Ishikawa (cell line): ENCODE measurements around the gene SLC6A1.

Experiments
- CEBPB ChIP-seq: IDR thresholded peaks from 2 replicates; pipeline ENCODE4 v1.6.1; 2012
- CREB1 ChIP-seq: IDR thresholded peaks from 2 replicates; pipeline ENCODE4 v1.6.1; 2012; ENCODE audit warnings: low read depth
- EGR1 ChIP-seq: IDR thresholded peaks from 2 replicates; pipeline ENCODE4 v1.6.1; 2012
- EP300 ChIP-seq: IDR thresholded peaks from 2 replicates; pipeline ENCODE4 v1.6.1; 2012; ENCODE audit warnings: borderline replicate concordance
- FOXM1 ChIP-seq: IDR thresholded peaks from 2 replicates; pipeline ENCODE4 v1.6.1; 2012; ENCODE audit warnings: low read depth, borderline replicate concordance
- MAX ChIP-seq: IDR thresholded peaks from 2 replicates; pipeline ENCODE4 v1.6.1; 2012
- NFIC ChIP-seq: IDR thresholded peaks from 2 replicates; pipeline ENCODE4 v1.6.1; 2012
- RAD21 ChIP-seq: IDR thresholded peaks from 2 replicates; pipeline ENCODE4 v1.6.1; 2012; ENCODE audit warnings: low read depth
- REST ChIP-seq: IDR thresholded peaks from 2 replicates; pipeline ENCODE4 v1.6.1; 2012; ENCODE audit warnings: low read depth, mild to moderate bottlenecking
- TAF1 ChIP-seq: IDR thresholded peaks from 2 replicates; pipeline ENCODE4 v1.6.1; 2012; ENCODE audit warnings: low read depth, mild to moderate bottlenecking
- TCF12 ChIP-seq: IDR thresholded peaks from 2 replicates; pipeline ENCODE4 v1.6.1; 2012; ENCODE audit warnings: low read depth
- TEAD4 ChIP-seq: IDR thresholded peaks from 2 replicates; pipeline ENCODE4 v1.6.1; 2012
- USF1 ChIP-seq: IDR thresholded peaks from 2 replicates; pipeline ENCODE4 v1.6.1; 2012
- YY1 ChIP-seq: IDR thresholded peaks from 2 replicates; pipeline ENCODE4 v1.6.1; 2012; ENCODE audit warnings: low read depth
- ZBTB7A ChIP-seq: IDR thresholded peaks from 2 replicates; pipeline ENCODE4 v1.6.1; 2012; ENCODE audit warnings: low read depth

SLC6A1 gene

GRCh38 chr3:11033871-11034270 is 41.3 kb downstream of the SLC6A1 start:
- TF ChIP-seq MAX (no peak), EP300 (no peak), FOXM1 (no peak), USF1 (no peak), RAD21 (no peak), TAF1 (no peak), CEBPB (no peak), CREB1 (no peak), TEAD4 (no peak), ZBTB7A (no peak), REST (no peak), NFIC (no peak), TCF12 (no peak), YY1 (no peak), EGR1 (no peak)

GRCh38 chr3:11034309-11034985 is 41.9 kb downstream of the SLC6A1 start:
- no peak for TF ChIP-seq CEBPB
- no peak for TF ChIP-seq TAF1
- TF ChIP-seq TCF12: no peak

GRCh38 chr3:11035757-11036505 is 43.4 kb downstream of the SLC6A1 start:
- no peak for TF ChIP-seq FOXM1
- TF ChIP-seq YY1: no peak
- TF ChIP-seq EGR1: no peak
- TF ChIP-seq TEAD4: no peak
- no peak for TF ChIP-seq USF1
- TF ChIP-seq TCF12: no peak
- no peak for TF ChIP-seq TAF1
- TF ChIP-seq CREB1: no peak
- TF ChIP-seq NFIC: no peak
- no peak for TF ChIP-seq ZBTB7A
- TF ChIP-seq MAX: no peak
- TF ChIP-seq REST: no peak
- no peak for TF ChIP-seq RAD21
- TF ChIP-seq CEBPB: no peak
- no peak for TF ChIP-seq EP300

GRCh38 chr3:11037241-11037873 is 44.8 kb downstream of the SLC6A1 start:
- TF ChIP-seq NFIC (no peak), CREB1 (no peak), YY1 (no peak), MAX (no peak), TAF1 (no peak), TCF12 (no peak), RAD21 (no peak), ZBTB7A (no peak), REST (no peak), EGR1 (no peak)
